CD4-positive, alpha-beta T cell treated with Interleukin-17A for 4 hours (primary cell): ENCODE results near the gene TNC.

Experiments
- DNase-seq: peaks from one replicate; pipeline ENCODE4 v3.0.0-alpha.2; 2020; ENCODE audit warnings: mixed read lengths

TNC gene

DNA sequence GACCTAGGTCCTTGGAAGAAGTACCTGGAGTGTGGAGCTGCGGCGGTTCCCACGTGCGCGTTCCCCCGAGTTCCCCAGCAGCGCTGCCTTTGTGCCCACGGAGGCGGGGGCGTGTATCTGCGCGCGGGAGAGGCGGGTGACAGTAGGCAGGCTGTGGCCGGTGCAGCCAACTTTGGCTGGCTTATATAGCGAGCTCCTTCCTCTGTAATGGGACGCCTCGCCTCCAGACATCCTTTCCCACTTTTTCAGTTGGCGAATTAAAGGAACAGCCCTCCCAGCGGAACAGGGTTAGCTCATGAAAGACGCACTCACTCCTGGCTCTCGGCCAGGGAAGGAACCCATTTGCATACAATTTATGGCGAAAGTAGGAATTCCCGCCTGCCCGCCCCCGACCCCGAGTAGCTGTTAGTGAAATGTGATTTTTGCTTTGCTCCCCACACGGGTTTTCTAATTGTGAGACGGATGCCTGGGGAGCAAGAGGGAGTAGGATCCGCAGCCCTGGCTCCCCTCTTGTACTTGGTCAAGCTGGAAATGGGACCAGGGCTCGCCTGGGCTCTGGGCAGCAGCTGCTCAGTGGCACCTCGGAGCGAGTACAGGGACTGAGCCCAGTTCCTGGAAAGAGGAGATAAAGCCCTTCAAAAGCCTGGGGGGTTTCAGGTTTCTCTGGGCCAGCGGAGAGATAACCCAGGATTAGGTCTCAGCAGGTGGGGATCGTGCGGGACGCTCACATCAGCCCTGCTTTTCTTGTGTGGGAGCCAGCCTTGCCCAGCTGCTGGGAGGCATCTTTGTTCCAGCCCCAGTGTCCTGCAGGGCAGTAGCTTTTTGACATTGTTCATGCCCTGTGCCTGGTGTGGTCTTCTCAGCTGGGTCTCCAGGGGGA lies at the start of gene TNC:
Gene TNC (minus strand): TSS at position 159 of the 880 bp plus-strand sequence. CDS start 27,139 bp downstream, outside the sequence.
- no peak for DNase-seq

GRCh38 chr9:115167175-115167574 lies 49.2 kb upstream of the TNC start:
- no peak for DNase-seq

- DNase-seq: no peak
Observed at GRCh38 chr9:115165233-115165632, 47.3 kb upstream of the TNC start.

DNA sequence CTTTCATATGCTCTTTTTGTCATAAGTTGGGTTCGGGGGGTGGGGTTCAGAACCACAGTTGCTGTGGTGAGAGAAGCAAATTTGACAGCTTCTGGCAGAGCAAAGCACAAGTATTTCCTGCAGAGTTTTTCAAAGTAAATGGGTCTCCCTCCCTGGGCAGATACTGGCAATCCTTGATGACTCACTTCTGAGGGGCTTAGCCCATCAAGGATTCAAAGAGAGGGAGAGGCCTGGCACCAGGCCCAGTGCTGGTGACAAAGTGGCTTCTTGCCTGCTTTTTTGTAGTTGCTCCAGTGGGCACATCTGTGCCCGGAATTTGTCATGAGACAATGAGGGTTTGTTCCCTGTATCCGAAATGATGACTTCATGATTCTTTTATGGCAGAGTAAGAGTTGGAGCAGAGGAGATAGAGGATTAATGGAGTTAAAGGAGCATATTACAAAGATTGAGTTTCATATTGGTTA lies 46.6 kb upstream of the TNC start:
- no peak for DNase-seq

GRCh38 chr9:115162946-115163345 lies 45.0 kb upstream of the TNC start:
- no peak for DNase-seq

DNA sequence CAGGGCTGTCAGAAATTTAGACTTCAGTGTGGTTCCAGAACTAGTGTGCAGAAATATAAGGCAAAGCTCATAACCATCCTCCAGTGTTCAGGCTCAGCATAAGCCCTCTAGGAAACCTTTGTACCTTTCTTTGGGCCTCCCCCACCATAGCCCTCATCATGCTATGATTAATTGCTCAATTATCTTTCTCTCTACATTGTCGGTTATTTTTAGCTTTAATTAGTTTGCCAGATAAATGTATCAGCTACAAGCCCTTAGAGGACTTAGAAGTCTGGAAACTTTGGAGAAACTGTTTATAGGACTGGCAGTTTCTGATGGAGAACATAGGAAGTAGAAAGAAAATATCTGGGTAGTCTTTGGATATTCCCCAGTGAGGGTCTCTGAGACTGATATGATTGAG lies 43.5 kb upstream of the TNC start:
- DNase-seq: no peak

DNA sequence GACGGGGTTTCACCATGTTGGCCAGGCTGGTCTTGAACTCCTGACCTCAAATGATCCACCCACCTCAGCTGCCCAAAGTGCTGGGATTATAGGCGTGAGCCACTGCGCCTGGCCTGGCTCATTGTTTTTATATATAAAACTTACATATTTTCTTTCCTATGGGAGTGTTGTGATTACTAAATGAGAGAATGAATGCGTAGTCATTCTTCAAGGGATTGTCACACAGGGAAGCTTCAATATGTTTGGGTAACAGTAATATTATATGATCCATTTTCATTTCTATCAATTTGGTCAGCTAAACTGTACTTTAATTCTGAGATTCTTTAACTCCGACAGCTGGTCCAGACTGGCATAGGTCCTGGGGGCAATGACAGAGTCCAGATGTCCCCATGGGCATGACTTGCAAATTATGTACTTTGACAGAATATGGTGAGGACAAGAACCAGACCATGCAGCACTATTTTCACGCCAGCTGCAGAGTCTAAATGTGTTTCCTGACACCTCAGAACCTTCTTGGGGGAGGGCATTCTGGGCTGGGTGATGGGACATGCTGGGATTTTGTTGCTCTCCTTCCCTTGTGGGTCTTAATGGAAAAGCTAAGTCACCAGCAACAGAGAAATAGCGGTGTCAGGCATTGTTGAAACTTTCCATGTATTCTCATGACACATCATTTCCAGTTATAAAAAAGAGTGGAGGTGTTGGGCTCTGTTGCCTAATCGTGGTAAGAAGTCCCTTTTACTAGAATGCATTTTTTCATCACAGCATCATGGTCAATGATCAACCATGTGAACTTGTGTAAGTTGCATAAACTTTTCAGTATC lies 40.9 kb upstream of the TNC start:
- no peak for DNase-seq

DNA sequence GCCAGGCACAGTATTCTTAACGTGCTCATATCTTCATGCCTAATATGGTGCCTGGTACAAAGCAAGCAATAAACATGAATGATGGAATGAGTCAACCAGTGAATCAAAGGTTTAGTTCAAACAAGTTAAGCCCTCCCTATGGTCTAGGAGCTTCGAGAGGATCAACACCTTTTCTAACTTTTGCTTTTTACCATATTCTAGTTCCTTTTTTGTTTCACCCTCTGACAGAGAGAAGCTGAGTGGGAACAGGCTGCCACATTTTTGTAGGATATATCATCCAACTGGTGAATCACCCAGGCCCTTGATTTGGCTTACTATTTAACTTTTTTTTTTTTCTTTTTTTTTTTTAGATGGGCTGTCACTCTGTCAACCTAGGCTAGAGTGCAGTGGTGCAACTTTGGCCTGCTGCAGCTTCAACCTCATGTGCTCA lies 39.3 kb upstream of the TNC start:
- no peak for DNase-seq

GRCh38 chr9:115155037-115155436 lies 37.1 kb upstream of the TNC start:
- no peak for DNase-seq

DNA sequence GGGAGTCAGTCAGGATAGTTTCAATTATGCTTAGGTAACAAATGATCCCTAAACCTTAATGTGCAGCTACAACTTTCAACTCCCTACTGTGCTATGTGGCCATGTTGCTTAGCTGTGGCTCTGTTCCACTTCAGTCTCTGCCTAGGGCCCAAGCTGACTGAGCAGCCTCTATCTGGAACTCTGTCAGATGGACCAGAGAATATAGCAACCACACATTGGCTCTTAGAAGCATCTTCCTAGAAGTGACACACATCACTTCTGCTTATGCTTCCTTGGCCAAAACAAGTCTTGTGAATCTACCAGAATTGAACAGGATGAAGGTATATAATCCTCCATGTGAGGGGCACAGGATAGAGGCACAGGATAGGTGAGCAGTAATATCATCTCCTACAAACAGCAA lies 36.7 kb upstream of the TNC start:
- no peak for DNase-seq

DNA sequence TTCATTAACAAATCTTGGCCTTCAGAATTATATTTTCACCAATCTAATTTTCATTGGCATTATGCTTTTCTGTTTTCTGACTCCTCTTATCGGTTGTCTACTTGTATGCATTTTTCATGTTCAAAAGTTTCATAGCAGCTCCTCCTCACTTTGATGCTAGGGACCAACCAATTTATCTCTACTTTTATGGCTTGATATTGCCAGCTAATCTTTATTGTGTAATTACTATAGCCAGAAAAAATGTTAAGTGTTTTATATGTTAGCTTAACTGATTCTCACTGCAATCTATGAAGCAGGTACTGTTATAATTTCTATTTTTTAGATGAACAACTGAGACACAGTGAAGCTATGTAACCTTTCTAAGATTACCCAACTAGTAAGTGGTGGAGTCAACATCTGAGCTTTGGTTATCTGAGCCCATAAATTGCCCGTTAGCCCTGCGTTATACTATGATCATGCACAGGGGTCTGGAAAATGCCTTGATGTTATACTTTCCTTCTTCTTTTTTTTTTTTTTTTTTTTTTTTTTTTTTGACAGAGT lies 34.4 kb upstream of the TNC start:
- DNase-seq: no peak

DNA sequence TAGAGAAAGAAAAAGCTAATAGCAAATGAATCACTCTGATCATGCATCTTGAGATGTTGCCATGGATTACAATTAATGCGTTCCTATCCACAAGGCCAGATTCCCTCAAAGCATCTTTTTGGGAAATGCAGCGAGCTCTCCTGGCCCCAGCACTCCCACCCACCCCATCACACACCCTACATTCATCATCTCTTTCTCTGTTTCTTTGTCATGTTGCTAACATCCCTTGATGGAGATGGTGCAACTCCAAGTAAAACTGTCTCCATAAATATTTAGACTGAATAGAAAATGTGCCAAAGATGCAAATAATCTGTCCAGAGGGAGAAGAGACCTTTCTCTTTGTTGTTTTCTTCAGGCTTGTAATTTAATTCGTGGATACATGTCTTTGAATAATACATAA lies 30.8 kb upstream of the TNC start:
- no peak for DNase-seq

DNA sequence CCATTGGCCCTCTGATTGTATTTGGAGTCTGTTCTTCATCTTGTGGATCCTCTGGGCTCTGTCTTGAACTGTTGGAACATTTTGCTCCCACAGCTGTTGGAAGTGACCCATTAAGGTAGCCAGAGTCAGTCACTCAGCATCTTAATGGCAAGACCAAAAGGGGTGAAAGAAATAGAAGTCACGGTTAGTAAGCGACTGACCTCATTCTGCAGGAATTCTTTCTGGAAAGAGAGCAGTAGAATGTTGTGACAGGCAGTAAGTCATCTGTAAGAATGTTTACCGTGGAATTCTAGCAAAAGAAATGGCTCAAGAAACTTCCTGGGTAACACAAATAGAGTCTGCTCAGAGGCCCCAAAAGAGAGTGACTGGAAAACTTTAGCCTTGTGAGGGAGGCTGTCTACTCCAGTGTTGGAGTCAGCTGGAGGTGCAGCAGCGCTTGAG lies 28.6 kb upstream of the TNC start:
- DNase-seq: no peak

- DNase-seq: no peak
Observed at GRCh38 chr9:115144706-115145105, 26.7 kb upstream of the TNC start.

DNA sequence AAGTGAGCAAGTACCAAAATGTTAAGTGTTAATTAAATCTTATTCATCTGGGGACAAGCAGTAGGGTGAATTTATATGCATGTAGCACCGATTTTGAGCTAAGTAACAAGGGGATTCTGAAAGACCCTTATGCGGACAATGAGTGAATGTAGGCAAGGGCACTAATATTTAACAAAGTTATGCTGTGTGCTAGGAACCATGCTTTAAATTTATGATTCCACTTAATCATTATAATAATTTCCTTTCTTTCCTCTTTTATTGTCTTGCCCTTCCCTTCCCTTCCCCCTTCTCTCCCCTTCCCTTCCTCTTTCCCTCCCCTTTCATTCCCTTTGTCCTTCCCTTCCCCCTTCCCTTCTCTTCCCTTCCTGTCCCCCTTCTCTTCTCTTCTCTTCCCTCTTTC lies 25.7 kb upstream of the TNC start:
- DNase-seq: no peak

- DNase-seq: no peak
Observed at GRCh38 chr9:115142517-115143270, 24.7 kb upstream of the TNC start.

GRCh38 chr9:115142090-115142489 lies 24.1 kb upstream of the TNC start:
- DNase-seq: no peak

DNA sequence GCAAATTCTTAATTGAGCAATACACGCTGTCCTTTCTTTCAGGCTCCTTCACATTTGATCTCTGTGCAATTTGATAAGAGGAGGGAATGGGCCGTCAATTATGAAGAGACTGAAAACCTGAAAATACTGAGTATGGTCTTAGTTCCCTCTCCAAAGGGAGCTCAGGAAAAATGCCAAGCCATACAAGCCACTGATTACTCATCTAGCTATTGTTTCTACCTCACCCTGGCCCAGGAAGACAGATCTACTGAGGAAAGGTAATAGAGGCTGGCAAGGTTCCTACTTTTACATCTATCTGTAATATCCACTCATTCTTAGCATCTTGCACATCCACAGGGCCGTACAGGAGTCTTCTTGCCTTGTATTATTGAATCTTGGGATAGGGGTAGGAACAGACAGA lies 23.7 kb upstream of the TNC start:
- no peak for DNase-seq

DNA sequence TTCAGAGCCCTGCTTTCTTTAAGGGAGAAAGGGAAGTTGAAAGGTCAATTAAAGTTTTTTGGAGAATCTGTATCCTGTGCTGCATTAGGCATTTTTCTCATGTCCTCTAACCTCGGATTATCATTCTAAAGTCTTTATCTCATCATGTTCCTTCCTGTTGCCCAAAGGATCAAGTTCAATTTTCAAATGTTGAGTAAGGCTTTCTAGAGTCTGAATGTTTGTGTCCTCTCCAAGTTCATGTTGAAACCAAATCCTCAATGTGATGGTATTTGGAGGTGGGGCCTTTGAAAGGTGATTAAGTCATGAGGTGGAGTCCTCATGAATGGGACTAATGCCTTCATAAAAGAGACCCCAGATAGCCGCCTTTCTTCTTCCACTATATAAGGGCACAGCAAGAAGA lies 20.2 kb upstream of the TNC start:
- DNase-seq: no peak

GRCh38 chr9:115137526-115137925 lies 19.6 kb upstream of the TNC start:
- DNase-seq: no peak

- no peak for DNase-seq
Observed at GRCh38 chr9:115135821-115136778, 18.1 kb upstream of the TNC start.

DNA sequence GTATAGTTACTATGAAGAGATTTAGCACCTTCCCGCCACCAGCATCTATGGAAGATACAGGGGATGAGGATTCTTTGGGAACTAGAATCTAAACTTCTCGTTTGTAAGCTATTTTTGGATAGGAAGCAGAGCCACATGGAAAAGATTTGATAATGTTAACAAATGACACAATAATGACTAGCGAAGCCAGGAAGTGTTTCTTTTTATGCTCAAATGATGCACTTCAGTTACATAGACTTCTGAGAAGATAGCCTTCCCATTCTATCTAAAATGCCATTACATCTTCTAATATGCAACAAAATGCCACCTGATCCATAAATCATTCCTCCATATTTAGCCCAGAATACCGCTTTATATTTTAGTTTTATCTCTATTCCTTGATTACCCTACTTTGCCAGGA lies 17.0 kb upstream of the TNC start:
- DNase-seq: no peak
